GM04503 (cell line): ENCODE measurements around the gene FYB1.

ENCODE experiments used
- DNase-seq: peaks from one replicate; pipeline ENCODE4 v3.0.0-alpha.2; 2012; ENCODE audit warnings: low read depth

Gene FYB1

DNA sequence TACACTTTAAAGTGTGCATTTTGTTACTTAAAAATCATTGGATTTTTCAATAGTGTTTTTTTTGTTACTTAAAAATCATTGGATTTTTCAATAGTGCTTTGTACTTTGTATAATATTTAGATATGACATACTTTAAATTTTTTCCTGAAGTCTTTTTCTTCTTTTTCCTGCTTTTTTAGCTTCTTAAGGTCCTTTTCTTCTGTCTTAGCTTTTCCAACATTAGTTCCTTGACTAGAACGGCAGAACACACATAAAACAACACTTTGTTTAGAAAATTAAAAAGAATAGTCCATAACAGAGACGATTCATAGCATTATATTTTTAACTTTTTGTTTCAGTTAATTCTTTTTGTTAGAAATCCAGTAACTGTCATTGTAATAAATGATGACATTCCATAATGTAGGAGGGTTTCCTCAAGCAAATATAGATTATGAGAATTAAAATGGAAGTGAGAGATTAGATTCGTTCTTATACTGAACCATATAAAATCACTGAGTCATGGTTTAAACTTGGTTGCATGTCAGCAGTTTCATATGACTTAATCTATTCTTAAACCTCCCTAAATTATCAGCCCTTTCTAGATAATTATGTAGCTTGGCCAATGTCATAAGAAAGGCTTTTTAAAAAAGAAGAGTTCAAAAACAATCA is 99.8 kb downstream of the FYB1 start:
- DNase-seq = no peak

GRCh38 chr5:39118638-39119037 is 100.7 kb downstream of the FYB1 start:
- DNase-seq = no peak

DNA sequence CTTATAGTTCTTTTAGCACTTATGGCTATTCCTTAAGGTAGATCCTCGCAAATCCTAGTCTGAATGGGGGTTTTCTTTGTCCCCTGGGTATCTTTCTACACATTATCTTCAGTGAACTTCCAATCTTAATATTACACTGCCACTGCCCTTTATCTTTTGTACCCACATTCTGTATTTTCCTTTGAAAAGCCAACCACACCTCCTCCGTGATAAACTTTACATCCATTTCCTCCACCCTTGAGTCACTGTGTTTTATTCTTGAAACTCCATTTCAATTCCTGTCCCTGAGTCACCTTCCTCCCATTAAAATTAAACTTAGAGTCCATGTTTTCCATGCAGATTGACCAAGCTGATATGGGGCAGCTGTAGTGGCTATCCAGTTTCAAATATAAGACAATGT is 102.0 kb downstream of the FYB1 start:
- no peak for DNase-seq

DNA sequence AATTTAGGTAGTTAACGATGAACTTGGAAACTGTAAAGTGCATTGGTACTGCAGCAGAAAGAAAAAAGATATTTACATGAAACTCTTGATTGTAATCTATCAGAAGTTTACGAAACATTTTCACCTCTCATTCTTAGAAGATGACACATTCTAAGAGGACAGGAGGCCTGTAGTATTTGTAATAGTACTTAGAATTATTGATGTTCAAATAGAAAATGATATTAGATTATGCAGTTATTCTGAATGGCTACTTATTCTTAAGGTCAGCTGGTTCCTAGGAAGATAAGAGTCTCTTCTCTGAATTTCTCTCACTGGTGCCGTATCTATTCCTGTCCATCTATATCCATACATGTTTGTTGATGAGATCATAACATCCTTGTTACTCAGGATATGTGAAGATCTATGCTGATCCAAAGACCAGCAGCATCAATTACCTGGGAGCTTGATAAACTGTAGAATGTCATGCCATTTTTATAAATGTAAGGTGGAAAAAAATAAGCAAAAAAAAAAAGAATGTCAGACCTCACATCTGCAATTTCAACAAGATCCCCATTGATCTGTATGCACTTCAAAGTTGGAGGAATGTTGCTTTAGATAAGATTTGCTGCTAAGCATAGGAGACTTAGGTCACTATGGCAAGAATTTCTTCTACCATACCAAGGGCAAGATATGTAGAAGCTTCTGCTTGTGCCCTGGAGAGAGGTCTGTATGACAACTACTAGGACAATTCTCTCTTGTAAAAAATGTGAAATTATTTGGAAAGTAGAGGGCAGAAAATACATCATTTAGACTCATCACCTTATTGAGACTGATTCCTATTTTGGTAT is 102.8 kb downstream of the FYB1 start:
- DNase-seq = no peak

DNA sequence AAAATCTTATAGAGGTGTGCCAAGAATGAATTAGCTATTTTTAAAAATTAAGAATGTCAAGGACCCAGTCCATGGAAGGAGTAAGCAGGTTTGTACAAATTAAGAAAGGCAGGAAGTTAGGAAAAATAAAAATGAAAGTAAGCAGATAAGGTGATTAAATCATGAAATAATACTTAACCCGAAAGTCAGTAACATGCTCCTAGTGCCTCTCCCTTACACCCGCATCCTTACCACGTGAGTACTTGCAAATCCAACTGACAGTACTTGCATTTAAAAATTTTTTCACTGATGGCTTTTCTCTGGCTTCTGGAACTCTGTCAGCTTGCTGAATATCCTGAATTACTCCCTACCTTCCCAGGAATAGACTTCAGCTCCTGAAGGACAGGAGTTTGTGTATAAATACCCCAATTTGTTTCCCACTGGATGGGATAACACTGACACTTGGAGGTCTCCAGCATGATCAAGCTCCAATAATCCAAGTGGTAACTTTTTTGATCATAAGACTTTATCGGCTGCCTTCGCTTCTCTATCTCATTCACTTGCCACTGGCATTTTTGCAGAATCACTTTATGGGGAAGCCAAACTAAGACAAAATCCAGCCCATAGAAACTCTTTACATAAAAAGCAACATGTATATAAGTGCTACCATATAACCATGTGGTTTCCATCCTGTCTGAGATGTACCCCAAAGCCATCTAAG is 103.6 kb downstream of the FYB1 start:
- no peak for DNase-seq

- DNase-seq = no peak
These were observed 105.2 kb downstream of the FYB1 start for GRCh38 chr5:39114155-39114554.

- no peak for DNase-seq
These were observed 105.9 kb downstream of the FYB1 start for GRCh38 chr5:39113354-39113953.

- DNase-seq = no peak
These were observed 109.8 kb downstream of the FYB1 start for GRCh38 chr5:39109606-39110005.

DNA sequence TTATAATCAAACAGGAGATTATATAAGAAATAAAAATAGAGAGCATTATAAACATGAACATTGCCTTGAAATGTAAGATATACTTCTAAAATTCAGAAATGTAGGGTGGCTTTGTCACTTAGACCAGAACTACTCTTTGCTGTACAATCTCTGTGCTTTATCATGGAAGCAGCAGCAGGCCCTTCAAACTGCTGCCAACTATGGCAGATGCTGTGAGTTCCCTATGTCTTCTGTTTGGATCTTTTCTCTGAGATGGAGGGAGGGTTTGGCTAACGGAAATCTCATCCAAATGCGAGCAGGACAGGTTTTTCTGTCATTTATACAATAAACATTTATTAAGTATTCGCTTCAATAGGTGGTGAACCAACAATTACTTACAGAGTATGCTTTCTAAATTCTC is 110.4 kb downstream of the FYB1 start:
- no peak for DNase-seq

DNA sequence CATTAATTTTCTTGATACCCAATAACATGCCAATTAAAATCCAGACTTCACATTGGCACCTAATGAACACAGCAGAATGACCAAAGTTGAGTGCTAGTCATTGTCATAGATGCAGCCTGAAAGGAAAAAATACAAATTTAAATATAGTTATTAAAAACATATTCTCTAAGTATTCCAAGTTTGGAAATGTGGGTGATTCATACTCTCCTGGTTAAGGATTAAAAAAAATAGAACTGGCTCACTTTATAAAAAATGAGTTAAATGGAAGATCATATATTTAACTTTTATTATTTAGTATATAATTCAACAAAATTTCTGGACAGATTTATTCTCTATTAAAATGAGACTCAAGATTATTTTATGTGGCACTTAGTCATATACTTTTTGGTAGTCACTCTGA is 112.0 kb downstream of the FYB1 start:
- no peak for DNase-seq

- DNase-seq = no peak
These were observed 113.0 kb downstream of the FYB1 start for GRCh38 chr5:39106322-39106721.

- DNase-seq = no peak
These were observed 115.1 kb downstream of the FYB1 start for GRCh38 chr5:39104221-39104620.

GRCh38 chr5:39102684-39103155 is 116.6 kb downstream of the FYB1 start:
- no peak for DNase-seq

- peak; percentile 95 for DNase-seq
These were observed 118.4 kb downstream of the FYB1 start for GRCh38 chr5:39100851-39101396.

- no peak for DNase-seq
These were observed 119.0 kb downstream of the FYB1 start for GRCh38 chr5:39100301-39100850.

GRCh38 chr5:39099831-39100230 is 119.5 kb downstream of the FYB1 start:
- DNase-seq = no peak

- no peak for DNase-seq
These were observed 126.0 kb downstream of the FYB1 start for GRCh38 chr5:39093352-39093751.

GRCh38 chr5:39092581-39093351 is 126.6 kb downstream of the FYB1 start:
- DNase-seq = no peak

DNA sequence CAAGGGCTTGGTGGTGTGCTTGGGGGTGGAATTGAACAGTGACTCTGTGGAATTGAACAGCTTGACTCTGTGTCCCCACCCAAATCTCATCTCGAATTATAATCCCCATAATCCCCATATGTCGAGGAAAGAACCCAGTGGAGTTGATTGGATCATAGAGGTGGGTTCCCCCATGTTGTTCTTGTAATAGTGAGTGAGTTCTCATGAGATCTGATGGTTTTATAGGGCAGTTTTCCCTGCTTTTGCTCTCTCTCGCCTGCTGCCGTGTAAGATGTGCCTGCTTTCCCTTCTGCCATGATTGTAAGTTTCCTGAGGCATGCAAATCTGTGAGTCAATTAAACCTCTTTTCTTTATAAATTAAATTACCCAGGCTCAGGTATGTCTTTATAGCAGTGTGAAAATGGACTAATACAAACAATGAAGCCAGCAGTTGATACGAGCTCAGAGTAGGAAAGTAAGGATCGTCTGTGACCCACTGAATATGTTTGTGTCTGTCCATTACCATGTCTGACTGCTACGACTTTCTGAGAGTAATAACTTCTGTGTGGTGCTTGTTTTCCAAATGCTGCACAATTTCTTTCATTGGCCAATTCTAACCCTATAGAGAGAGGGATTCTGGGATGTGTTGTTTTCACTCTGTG is 127.3 kb downstream of the FYB1 start:
- no peak for DNase-seq

DNA sequence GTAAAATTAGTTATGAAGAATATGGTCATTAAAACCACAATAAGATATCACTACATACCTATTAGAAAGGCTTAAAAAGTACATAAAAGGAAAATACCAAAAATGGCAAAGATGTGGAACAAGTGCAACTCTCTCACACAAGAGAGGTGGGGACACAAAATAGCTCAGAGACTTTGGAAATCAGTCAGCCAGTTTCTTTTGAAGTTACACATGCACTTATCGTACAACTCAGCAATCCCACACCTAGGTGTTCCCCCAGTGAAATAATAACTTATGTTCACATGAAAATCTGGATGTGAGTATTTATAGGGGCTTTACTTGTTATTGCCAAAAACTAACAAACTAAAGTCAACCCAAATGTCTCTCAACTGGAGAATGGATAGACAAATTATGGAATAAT is 135.4 kb downstream of the FYB1 start:
- DNase-seq = no peak

DNA sequence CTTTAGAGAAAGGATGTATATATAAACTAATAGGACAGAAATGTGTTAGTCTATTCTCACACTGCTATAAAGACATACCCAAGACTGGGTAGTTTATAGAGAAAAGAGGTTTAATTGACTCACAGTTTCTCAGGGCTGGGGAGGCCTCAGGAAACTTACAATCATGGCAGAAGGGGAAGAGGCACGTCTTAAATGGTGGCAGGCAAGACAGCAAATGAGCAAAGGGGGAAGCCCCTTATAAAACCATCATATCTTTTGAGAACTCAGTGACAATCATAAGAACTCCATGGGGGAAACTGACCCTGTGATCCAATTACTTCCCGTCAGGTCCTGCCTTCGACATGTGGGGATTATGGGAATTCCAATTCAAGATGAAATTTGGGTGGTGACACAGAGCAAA is 136.4 kb downstream of the FYB1 start:
- no peak for DNase-seq
